Measurements from ENCODE around the gene FOXN1.

- TF ChIP-seq CTCF (IDR thresholded peaks at IDR 0.05; ENCODE audit: insufficient read depth, low read length, poor library complexity, severe bottlenecking) (no peak), EZH2phosphoT487 (conservative IDR thresholded peaks at IDR 0.05; ENCODE audit: low read length) (no peak)
Measured at GRCh38 chr17:28569446-28569845, 63.3 kb downstream of the FOXN1 start.
